GM18508 (cell line): ENCODE measurements around the gene IP6K3.

ENCODE experiments used
- ATAC-seq: cut with Tn5 transposase; IDR thresholded peaks from one replicate; pipeline ENCODE4 v1.9.1; 2021; ENCODE audit warnings: moderate number of reproducible peaks; ENCODE audit not compliant: insufficient read depth, unreplicated experiment

The IP6K3 gene

DNA sequence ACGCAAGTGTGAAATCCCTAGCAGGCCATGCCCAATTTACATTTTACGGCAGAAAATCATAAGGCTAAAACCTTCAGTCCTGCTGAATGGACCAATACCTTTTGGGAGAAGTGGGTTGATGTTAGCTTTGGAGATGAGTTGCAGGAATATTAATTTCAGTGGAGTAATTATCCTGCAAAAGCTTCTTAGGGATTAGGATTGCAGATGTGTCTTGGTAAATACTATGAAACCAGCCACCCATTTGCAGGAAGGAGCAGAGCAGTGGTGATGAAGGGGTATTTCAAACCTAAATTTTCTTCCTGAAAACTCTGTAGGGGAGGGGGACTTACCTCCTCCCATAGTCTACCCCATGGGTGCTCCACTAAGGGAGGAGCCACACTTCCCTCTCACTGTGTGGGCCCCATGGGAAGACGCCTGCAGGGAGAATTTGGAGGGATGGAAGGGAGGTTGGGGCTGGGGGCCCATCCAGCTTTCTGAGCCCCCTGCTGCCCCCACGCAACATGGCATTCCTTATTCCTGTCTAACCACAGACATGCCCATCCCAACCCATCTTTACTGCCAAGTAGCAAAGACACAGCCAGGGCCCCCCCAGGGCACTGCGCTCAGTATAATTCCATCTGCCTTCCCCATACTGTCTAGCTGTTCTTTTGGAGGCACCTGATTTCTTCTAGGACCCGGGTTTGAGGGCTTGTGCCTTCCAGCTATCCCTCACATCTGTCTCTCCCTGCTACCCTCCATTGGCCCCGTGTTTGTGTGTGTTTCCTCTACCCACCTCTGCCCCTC is 20.6 kb downstream of the IP6K3 start:
- no peak for ATAC-seq

DNA sequence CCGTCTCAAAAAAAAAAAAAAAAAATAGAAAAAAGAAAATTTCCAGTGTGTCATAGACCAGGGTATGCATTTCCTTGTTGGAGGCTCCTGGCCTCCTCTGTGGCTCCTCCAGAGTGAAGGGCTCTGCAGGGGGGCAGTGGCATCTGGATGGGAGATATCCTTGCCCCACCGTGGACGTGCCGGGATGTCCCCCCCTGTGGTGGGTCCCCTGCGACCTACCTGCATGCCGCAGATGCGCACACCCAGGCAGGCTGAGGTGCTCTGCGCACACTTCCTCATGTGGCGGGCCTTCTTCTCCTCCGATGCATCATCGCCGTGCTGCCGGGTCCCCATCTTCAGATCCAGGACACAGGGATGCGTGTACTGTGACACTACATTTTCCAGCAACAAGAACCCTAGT is 21.5 kb downstream of the IP6K3 start:
- no peak for ATAC-seq

DNA sequence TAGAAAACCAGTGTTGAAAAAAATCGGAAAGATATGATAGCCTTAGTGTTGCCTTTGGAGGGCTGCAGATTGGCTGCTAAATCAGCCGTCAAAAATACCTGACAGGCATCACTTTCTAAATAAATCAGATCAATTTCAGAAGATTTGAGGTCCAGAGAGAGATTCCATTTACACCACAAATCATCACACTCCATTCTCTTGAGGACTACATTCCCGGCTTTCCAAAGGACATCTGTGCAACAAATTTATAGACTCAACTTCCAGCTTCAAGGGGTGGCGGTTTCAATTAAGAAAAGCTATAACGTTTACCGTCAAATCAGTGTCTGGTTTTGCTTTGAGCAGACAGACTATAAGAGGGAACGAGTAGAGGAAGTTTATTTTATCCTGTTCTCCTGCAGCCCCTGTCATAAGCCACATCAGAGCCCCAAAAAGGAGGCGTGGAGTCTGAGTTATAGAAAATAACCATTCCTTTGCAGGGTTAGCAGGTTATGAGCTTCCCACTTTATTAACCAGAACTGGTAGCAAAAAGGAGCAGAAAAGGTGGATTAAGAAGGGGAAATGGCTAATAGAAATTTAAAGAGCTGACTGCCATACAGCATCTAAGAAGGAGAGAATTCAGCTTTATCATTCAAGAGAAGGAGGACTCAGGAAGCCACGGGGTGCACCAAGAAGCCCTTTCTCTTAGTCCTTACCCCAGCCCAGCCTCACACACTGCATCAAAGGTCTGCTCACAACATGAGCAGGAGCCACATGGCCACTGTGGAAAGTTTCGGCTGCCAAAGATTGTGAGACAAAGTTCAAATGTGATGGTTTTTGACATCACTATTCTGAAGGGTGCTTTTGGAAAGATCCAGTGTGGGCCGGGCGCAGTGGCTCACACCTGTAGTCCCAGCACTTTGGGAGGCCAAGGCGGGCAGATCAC is 22.3 kb downstream of the IP6K3 start:
- no peak for ATAC-seq

- ATAC-seq = no peak
These were observed 23.2 kb downstream of the IP6K3 start for GRCh38 chr6:33723371-33724085.

- no peak for ATAC-seq
These were observed 24.5 kb downstream of the IP6K3 start for GRCh38 chr6:33722103-33722623.

DNA sequence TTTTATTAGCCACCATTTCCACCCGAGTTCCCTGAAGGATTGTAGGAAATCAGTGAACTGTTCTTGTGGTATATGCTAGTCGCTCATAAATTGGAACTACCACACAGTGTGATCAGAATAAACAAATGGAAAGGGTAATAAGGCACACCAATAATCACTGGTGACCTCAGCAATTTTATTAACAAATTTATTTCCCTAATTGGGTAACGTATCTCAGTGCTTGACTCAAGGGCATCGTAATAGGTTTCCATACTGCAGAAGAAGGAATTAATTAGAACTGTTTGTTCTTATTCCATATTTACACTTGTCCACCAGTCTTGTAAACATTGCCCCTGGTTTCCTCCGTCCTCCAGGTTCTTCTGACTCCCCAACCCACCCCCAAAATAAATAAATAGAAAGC is 25.2 kb downstream of the IP6K3 start:
- no peak for ATAC-seq

- ATAC-seq = no peak
These were observed 25.7 kb downstream of the IP6K3 start for GRCh38 chr6:33720998-33721397.

DNA sequence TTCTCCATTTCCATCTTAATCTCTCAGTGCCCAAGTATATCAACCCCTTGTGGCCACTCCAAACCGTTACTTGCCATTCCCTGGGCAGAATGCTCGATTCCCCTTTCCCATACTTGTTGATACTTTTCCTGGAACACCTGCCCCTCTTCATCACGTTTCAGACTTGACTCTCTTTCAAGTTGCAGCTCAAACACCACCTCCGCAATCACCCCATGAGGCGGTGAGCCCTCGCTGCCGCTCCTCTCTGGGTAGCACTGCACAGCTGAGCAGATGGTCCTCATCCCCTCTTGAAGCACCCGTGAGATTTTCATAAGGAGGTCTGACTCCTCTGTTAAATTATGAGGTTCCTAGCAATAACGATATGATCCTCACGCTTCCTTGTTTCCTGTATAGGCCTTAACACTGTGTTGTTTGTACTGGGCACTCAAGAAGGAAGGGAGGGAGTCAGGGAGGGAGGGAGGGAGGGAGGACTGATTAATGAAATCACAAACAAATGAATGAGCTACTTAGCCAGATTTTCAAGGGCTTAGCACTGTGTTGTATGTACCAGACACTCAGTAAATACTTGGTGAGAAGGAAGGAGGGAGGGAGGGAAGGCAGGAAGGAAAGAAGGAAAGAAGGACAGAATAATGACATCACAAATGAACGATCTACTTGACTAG is 27.2 kb downstream of the IP6K3 start:
- no peak for ATAC-seq

DNA sequence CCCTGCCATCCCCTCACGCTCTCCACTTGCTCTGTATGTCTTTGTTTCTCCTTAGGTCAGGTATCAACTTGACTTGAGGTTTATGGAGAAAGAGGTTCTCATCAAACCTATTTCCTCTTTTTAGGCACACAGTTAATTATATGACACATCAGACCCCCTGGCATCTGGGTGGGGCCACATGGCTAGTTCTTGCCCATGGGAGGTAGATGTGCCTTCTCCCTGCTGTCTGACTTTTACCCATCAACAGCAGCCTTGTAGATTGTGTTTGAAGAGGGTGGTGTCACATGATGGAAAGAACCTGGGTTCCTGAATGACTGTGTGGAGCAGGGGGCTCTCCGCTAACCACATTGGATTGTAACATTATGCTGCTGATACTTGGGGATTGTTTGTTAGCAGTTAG is 28.0 kb downstream of the IP6K3 start:
- no peak for ATAC-seq

GRCh38 chr6:33717934-33718455 is 28.7 kb downstream of the IP6K3 start:
- ATAC-seq = no peak

- no peak for ATAC-seq
These were observed 29.6 kb downstream of the IP6K3 start for GRCh38 chr6:33716890-33717632.

DNA sequence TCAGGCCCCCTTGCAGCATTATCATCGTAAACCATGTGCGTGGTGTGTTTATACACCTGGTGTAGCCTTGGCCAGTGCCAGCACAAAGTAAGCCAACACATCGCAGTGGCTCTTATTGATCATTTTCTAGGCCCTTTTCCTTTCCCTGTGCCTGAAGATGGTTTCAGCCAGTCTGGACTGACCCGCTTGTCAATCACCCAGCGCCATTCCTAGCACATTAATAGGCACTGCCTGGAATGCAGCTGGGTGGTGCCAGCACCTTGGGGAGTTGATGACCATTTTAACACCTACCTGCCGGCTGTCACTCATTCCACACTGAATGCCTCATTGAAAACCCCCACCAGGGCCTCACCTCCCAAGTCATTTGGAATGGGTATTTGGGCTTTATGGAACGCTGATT is 30.3 kb downstream of the IP6K3 start:
- no peak for ATAC-seq

DNA sequence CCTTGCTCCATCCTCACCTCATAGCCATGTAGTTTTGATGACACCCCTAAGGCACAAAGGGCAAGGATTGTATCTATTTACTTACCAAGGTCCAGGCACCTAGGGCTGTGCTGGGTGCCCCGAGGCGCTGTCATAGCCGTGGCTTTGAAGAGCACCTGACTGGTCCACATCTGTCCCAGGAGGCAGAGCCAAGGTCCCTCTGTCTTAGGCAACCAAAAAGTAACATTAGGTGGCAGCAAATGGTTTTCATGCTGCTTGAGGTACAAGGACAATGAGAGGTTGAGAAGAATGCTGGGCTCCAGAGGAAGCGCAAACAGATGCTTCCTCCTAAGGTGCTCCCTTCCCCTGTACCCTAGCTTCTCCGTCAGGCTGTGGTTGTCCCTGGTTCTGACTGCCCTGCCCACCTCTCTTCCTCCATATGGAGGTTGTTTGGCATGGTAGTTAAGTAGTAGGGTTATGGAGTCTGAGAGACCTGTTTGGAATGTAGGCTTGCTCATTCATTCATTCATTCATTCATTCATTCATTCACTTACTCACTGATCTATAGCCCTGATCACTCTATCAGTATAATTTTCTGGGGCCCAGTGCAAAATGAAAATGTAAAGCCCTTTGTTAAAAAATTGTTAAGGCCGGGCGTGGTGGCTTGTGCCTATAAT is 32.2 kb downstream of the IP6K3 start:
- ATAC-seq = no peak

DNA sequence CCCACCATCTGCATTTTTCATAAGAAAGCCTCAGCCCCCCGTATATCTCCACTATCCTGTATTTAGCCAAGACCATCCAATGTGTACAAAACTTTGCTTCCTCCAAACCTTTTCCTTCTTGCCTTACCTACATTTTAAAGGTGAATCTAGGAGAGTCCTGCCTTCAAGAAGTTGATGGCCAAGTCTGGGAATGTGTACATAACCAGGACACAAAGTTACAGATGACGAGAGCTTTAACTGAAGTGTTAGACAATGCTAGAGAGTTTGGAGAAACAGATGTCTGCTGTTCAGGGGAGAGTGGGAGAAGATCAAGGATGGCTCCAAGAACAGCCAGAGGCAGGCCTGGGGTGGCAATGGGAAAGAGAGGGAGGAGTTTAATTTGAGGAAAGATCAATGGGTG is 32.9 kb downstream of the IP6K3 start:
- no peak for ATAC-seq

GRCh38 chr6:33712914-33713313 is 33.8 kb downstream of the IP6K3 start:
- ATAC-seq = no peak

GRCh38 chr6:33711140-33712129 is 35.3 kb downstream of the IP6K3 start, which contains the start of gene UQCC2:
TSS of gene UQCC2 (minus strand) at chr6:33711700. CDS start at chr6:33711686, 14 bp downstream.
- no peak for ATAC-seq
